GM19043 (cell line): ENCODE data around the gene LAMTOR4.
"Not testable (repeated sequence)": the region's sequence is repeated elsewhere in the genome, so short reads cannot be mapped to it uniquely, and the experiment has no call there.

Source experiments
- ATAC-seq: cut with Tn5 transposase; IDR thresholded peaks from one replicate; pipeline ENCODE4 v1.9.1; 2021; ENCODE audit warnings: low read depth; ENCODE audit not compliant: unreplicated experiment

LAMTOR4 gene

DNA sequence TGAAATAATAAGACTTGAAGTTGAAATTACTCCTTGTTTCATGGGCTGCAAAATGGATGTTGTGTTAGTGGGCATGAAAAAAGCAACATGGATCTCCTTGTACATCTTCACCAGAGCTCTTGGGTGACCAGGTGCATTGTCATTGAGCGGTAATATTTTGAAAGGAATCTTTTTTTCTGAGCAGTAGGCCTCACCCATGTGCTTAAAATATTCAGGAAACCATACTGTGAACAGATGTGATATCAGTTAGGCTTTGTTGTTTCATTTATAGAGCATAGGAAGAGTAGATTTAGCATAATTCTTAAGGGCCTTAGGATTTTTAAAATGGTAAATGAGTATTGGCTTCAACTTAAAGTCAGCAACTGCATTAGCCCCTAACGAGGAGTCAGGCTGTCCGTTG, 44.3 kb downstream of the LAMTOR4 start:
- ATAC-seq = no peak

GRCh38 chr7:100195222-100195621, 46.5 kb downstream of the LAMTOR4 start:
- ATAC-seq = no peak

- not testable (repeated sequence) for ATAC-seq
These were observed 47.2 kb downstream of the LAMTOR4 start for GRCh38 chr7:100195901-100196322.

DNA sequence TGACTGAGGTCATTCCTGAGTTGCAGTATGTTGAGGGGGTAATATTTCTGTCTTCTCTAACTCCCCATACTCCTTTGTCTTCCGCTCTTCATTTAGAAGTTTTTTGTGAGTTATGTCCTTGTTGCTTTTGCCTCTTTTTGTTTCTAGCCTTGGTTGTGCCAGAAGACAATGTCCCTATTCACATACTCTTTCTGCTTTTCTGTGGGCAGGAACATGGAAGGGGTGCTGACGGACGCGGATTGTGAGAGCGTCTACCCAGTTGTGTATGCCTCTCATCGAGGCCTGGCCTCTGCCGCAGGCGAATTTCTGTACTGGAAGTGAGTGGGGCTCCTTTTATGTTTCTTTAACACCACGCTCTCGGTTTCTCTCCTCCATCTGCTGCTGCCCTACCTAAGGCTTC, 49.5 kb downstream of the LAMTOR4 start:
- no peak for ATAC-seq

- ATAC-seq = no peak
These were observed 52.0 kb downstream of the LAMTOR4 start for GRCh38 chr7:100200693-100201092.
